Neural progenitor cell (in vitro differentiated cells): ENCODE results near the gene TMEFF2. TPM values are rescaled to one million over a fixed set of nuclear protein-coding genes. Genes with fewer than 3 reads are reported as not detected.
"Not testable (repeated sequence)": the region's sequence is repeated elsewhere in the genome, so short reads cannot be mapped to it uniquely, and the experiment has no call there.

Experiments
- DNase-seq: peaks from one replicate; pipeline ENCODE4 v3.0.0-alpha.2; 2016; ENCODE audit warnings: low spot score
- H2AFZ ChIP-seq: fragments of 200-600 bp; sonication (generic); replicated peaks from 2 replicates; pipeline ENCODE4 v1.6.1; 2016; ENCODE audit warnings: antibody characterized with exemption
- H3F3A ChIP-seq: fragments of 200-600 bp; sonication (generic); 2 replicates; pipeline ENCODE4 v1.6.1; 2016; ENCODE audit warnings: antibody characterized with exemption, low read depth
- H3K27ac ChIP-seq: fragments of 200-600 bp; sonication (generic); 2 replicates; pipeline ENCODE4 v1.5.1; 2016; ENCODE audit warnings: mild to moderate bottlenecking
- H3K27me3 ChIP-seq: fragments of 200-600 bp; sonication (generic); 2 replicates; pipeline ENCODE4 v1.6.1; 2016; ENCODE audit warnings: mild to moderate bottlenecking, moderate library complexity
- H3K36me3 ChIP-seq: fragments of 200-600 bp; sonication (generic); 2 replicates; pipeline ENCODE4 v1.5.1; 2016
- H3K4me1 ChIP-seq: fragments of 200-600 bp; sonication (generic); 2 replicates; pipeline ENCODE4 v1.6.1; 2016; ENCODE audit warnings: mixed run types
- H3K4me2 ChIP-seq: fragments of 200-600 bp; sonication (generic); 2 replicates; pipeline ENCODE4 v1.6.1; 2016
- H3K4me3 ChIP-seq: fragments of 200-600 bp; sonication (generic); 2 replicates; pipeline ENCODE4 v1.5.1; 2016
- H3K79me2 ChIP-seq: fragments of 200-600 bp; sonication (generic); 2 replicates; pipeline ENCODE4 v1.6.1; 2016; ENCODE audit warnings: low read depth
- H3K9ac ChIP-seq: fragments of 200-600 bp; sonication (generic); 2 replicates; pipeline ENCODE4 v1.6.1; 2016
- H3K9me3 ChIP-seq: fragments of 200-600 bp; sonication (generic); 2 replicates; pipeline ENCODE4 v1.5.1; 2016; ENCODE audit warnings: low read depth
- H4K20me1 ChIP-seq: fragments of 200-600 bp; sonication (generic); 2 replicates; pipeline ENCODE4 v1.6.1; 2016; ENCODE audit warnings: low read depth
- H3K27ac Mint-ChIP-seq: 3 replicates; pipeline ENCODE4 v1.8.0; 2021; ENCODE audit warnings: mixed read lengths
- H3K27me3 Mint-ChIP-seq: 2 replicates; pipeline ENCODE4 v1.8.0; 2022; ENCODE audit warnings: low read depth, mild to moderate bottlenecking, inconsistent platforms, moderate library complexity, mixed read lengths; ENCODE audit not compliant: insufficient read depth
- H3K36me3 Mint-ChIP-seq: 3 replicates; pipeline ENCODE4 v1.8.0; 2021; ENCODE audit warnings: mixed read lengths
- H3K4me1 Mint-ChIP-seq: 3 replicates; pipeline ENCODE4 v1.8.0; 2021; ENCODE audit warnings: mixed read lengths
- H3K4me3 Mint-ChIP-seq: 3 replicates; pipeline ENCODE4 v1.8.0; 2021; ENCODE audit warnings: mild to moderate bottlenecking, moderate library complexity, mixed read lengths
- H3K9me3 Mint-ChIP-seq: 3 replicates; pipeline ENCODE4 v1.8.0; 2020; ENCODE audit warnings: mixed read lengths
- EZH2 ChIP-seq: fragments of 200-600 bp; sonication (generic); IDR thresholded peaks from 2 replicates; pipeline ENCODE4 v1.6.1; 2017; ENCODE audit warnings: antibody characterized with exemption, mild to moderate bottlenecking, moderate library complexity
- EZH2phosphoT487 ChIP-seq: fragments of 200-600 bp; sonication (generic); IDR thresholded peaks from 2 replicates; pipeline ENCODE4 v1.6.1; 2017; ENCODE audit warnings: antibody characterized with exemption
- total RNA-seq: library from RNA; depleted of rRNA; stranded (reverse); fragments of >200 nt; gene quantifications from 2 replicates; pipeline ENCODE4 v1.2.3, GENCODE V29; 2015; ENCODE audit warnings: low replicate concordance
- TF ChIP-seq, protein P1 (sequence below): fragments of 200-600 bp; sonication (generic); IDR thresholded peaks from 2 replicates; pipeline ENCODE4 v1.5.1; 2017; ENCODE audit warnings: antibody characterized with exemption, mild to moderate bottlenecking

Gene TMEFF2
- total RNA-seq, 1 donor from 2014 or later = 1.7 TPM

DNA sequence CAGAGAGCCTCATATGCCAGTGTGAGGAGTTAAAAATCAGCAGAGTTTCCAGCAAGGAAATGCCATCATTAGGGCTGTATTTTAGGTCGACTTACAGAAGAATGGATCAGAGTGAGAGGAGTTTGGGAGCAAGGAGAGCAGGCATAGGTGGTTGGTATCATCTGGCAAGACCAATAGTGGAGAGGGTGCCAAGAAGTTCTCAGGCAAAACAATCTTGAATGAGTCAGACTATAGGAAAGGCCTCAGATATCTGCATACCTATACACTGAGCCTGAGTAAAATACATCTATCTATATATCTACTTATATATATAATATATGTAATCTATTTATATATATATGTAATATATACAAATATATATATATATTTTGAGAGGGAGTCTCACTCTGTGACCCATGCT, 57.3 kb downstream of the TMEFF2 start:
- Histone ChIP-seq H3K4me3 (no peak overlapping the region), H2AFZ (no peak overlapping the region), H3K4me1 (no peaks in the 10 kb centered on the region), H3K79me2 (no peaks in the 10 kb centered on the region), H3K4me2 (no peak overlapping the region), H3K27ac (no peak overlapping the region), H3K9me3 (no peaks in the 10 kb centered on the region), H3K36me3 (no peaks in the 10 kb centered on the region), H3K27me3 (no peaks in the 10 kb centered on the region), H3F3A (no peaks in the 10 kb centered on the region), H3K9ac (no peak overlapping the region), H4K20me1 (no peaks in the 10 kb centered on the region)
- TF ChIP-seq, protein P1, sequence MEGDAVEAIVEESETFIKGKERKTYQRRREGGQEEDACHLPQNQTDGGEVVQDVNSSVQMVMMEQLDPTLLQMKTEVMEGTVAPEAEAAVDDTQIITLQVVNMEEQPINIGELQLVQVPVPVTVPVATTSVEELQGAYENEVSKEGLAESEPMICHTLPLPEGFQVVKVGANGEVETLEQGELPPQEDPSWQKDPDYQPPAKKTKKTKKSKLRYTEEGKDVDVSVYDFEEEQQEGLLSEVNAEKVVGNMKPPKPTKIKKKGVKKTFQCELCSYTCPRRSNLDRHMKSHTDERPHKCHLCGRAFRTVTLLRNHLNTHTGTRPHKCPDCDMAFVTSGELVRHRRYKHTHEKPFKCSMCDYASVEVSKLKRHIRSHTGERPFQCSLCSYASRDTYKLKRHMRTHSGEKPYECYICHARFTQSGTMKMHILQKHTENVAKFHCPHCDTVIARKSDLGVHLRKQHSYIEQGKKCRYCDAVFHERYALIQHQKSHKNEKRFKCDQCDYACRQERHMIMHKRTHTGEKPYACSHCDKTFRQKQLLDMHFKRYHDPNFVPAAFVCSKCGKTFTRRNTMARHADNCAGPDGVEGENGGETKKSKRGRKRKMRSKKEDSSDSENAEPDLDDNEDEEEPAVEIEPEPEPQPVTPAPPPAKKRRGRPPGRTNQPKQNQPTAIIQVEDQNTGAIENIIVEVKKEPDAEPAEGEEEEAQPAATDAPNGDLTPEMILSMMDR = no peak
- TF ChIP-seq EZH2 (no peak), EZH2phosphoT487 (no peak)
- no peak overlapping the region for H3K27ac Mint-ChIP-seq
- no peak overlapping the region for H3K4me3 Mint-ChIP-seq
- DNase-seq = no peak
- H3K27me3 Mint-ChIP-seq = no peaks in the 10 kb centered on the region
- H3K9me3 Mint-ChIP-seq = no peaks in the 10 kb centered on the region
- H3K36me3 Mint-ChIP-seq = no peaks in the 10 kb centered on the region
- H3K4me1 Mint-ChIP-seq = no peaks in the 10 kb centered on the region

- H3K4me3 ChIP-seq, H4K20me1 ChIP-seq, H3K36me3 Mint-ChIP-seq, H3K27me3 ChIP-seq, H3K79me2 ChIP-seq, H3F3A ChIP-seq, H2AFZ ChIP-seq, H3K36me3 ChIP-seq, H3K9me3 Mint-ChIP-seq, H3K9ac ChIP-seq, H3K27ac Mint-ChIP-seq, H3K4me2 ChIP-seq, H3K4me1 ChIP-seq, H3K4me1 Mint-ChIP-seq, H3K9me3 ChIP-seq, H3K27me3 Mint-ChIP-seq, DNase-seq, H3K4me3 Mint-ChIP-seq, H3K27ac ChIP-seq: not testable (repeated sequence)
These were observed 62.1 kb downstream of the TMEFF2 start for GRCh38 chr2:192132604-192133003.

- H3K4me3 Mint-ChIP-seq, H3K4me3 ChIP-seq, DNase-seq, H3K9ac ChIP-seq, H3K36me3 Mint-ChIP-seq, H3K27ac ChIP-seq, H3K9me3 Mint-ChIP-seq, H3K27me3 Mint-ChIP-seq, H3K4me1 ChIP-seq, H3F3A ChIP-seq, H3K36me3 ChIP-seq, H3K9me3 ChIP-seq, H3K4me1 Mint-ChIP-seq, H3K27ac Mint-ChIP-seq, H3K4me2 ChIP-seq, H2AFZ ChIP-seq, H3K27me3 ChIP-seq, H3K79me2 ChIP-seq, H4K20me1 ChIP-seq: not testable (repeated sequence)
These were observed 64.4 kb downstream of the TMEFF2 start for GRCh38 chr2:192130312-192130711.

DNA sequence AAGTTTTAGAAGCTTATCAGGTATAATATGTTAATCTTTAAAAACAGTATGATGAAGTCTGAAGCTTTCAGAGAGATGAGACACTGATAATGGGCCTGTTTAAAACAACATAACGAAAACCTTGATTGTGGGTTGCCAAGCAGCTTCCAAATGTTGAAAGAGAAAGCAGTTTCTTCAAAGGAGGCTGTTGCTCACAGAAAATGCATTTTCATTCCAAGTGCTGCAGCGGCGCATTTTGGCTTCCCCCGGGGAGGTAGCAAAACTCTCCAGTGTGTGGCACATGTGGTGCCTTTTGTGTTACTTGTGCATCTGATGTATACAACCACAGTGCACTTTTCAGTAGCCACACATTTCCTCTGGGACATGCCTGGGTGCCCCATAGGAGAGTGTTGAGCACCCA, 66.1 kb downstream of the TMEFF2 start:
- H3K36me3 Mint-ChIP-seq = no peaks in the 10 kb centered on the region
- no peaks in the 10 kb centered on the region for H3K27me3 ChIP-seq
- H3K36me3 ChIP-seq = no peaks in the 10 kb centered on the region
- H3K4me1 Mint-ChIP-seq = no peaks in the 10 kb centered on the region
- TF ChIP-seq EZH2 = no peak
- TF ChIP-seq EZH2phosphoT487 = no peak
- TF ChIP-seq, protein P1 = no peak
- peak overlapping the region; percentile 76 for H2AFZ ChIP-seq
- no peak overlapping the region for H3K4me2 ChIP-seq
- H3K27ac Mint-ChIP-seq = no peak overlapping the region
- H3K9me3 ChIP-seq = no peaks in the 10 kb centered on the region
- no peak overlapping the region for H3K4me3 ChIP-seq
- H3K27me3 Mint-ChIP-seq = no peaks in the 10 kb centered on the region
- no peaks in the 10 kb centered on the region for H4K20me1 ChIP-seq
- no peak overlapping the region for H3K27ac ChIP-seq
- no peaks in the 10 kb centered on the region for H3K4me1 ChIP-seq
- DNase-seq = no peak
- no peak overlapping the region for H3K4me3 Mint-ChIP-seq
- H3F3A ChIP-seq = no peaks in the 10 kb centered on the region
- H3K79me2 ChIP-seq = no peaks in the 10 kb centered on the region
- no peak overlapping the region for H3K9ac ChIP-seq
- H3K9me3 Mint-ChIP-seq = no peaks in the 10 kb centered on the region
